Mucosa of descending colon (tissue), 3 donors: Measurements from ENCODE around the gene SLC1A1. TPM values are rescaled to one million over a fixed set of nuclear protein-coding genes. Genes with fewer than 3 reads are reported as not detected.

Source experiments
- ATAC-seq: fragments of 200-7000 bp; cut with Tn5 transposase; one replicate; pipeline ENCODE4 v1.9.1; 2020; ENCODE audit warnings: mild to moderate bottlenecking, moderate library complexity
- DNase-seq, 3 donors: peaks; one replicate each; pipeline ENCODE4 v3.0.0-alpha.2; 2020
- H3K36me3 ChIP-seq: fragments of 200-600 bp; one replicate; pipeline ENCODE4 v1.8.0; 2021; ENCODE audit warnings: low read depth, mild to moderate bottlenecking
- H3K4me1 ChIP-seq: fragments of 200-600 bp; one replicate; pipeline ENCODE4 v1.8.0; 2021; ENCODE audit warnings: low read depth, mild to moderate bottlenecking
- H3K4me3 ChIP-seq: fragments of 200-600 bp; one replicate; pipeline ENCODE4 v1.8.0; 2021; ENCODE audit warnings: mild to moderate bottlenecking
- H3K9me3 ChIP-seq: fragments of 200-600 bp; one replicate; pipeline ENCODE4 v1.8.0; 2021; ENCODE audit warnings: mild to moderate bottlenecking
- CTCF ChIP-seq: fragments of 200-600 bp; IDR thresholded peaks from one replicate; pipeline ENCODE4 v1.8.0; 2022; ENCODE audit warnings: antibody characterized with exemption, mild to moderate bottlenecking
- intact Hi-C, 2 donors: fragments of 100-400 bp; cut with DNase I in 1 of 2; cut with micrococcal nuclease in 1 of 2; formaldehyde crosslinking; loops; one replicate each; pipeline versions ENCODE4 v1.11.0 to v1.11.1; 2022; cut with DNase I, micrococcal nuclease
- long read RNA-seq, 2 donors: library from polyadenylated mRNA; unstranded; transcript quantifications; one replicate each; pipeline ENCODE4 v2.0.0, GENCODE V29; 2019 to 2021
- total RNA-seq, 3 donors: library from RNA; stranded (reverse); fragmentation: NEBNext Ultra II Directional in 2 of 3; extraction: Animal tissue kit (Norgen Biotek cat#: 25700) in 2 of 3; gene quantifications; one replicate each; pipeline versions ENCODE4 v1.2.1 to v1.2.4, GENCODE V29; 2021 to 2023
- donor health status: DM: no; HTN: no; CAD: no; lungs with moderate emphysema.
- donor health status: DM: no; HTN: no; CAD: no.
- donor health status: DM: no; HTN: yes; CAD: no.

SLC1A1 gene
- total RNA-seq: 10 to 100 TPM; 16.8 to 44.8 (median 37.0) TPM
- long read RNA-seq, donor 1, transcript SLC1A1-201 (12 exons, 3,722 nt): major isoform, 34 of 47 reads
- long read RNA-seq, donor 1, partial matches to known transcripts: 6 of 47 reads
- long read RNA-seq, donor 1, other reads (novel, unspliced or antisense): 7 of 47 reads
- long read RNA-seq, donor 2, transcript SLC1A1-201 (12 exons, 3,722 nt): major isoform, 18 of 25 reads
- long read RNA-seq, donor 2, partial matches to known transcripts: 2 of 25 reads
- long read RNA-seq, donor 2, other reads (novel, unspliced or antisense): 5 of 25 reads

GRCh38 chr9:4489919-4490704 is at the start of gene SLC1A1:
Gene SLC1A1 (plus strand): TSS chr9:4490468. CDS start chr9:4490680, 212 bp downstream.
- intact Hi-C loops: no loop called here
- H3K4me1 ChIP-seq: peaks cover 14% of the 10 kb centered on the region
- DNase-seq (peak; percentile 77 to 82 (median 82)), ATAC-seq (peak; percentile 92)
- no peaks in the 10 kb centered on the region for H3K36me3 ChIP-seq
- no peaks in the 10 kb centered on the region for H3K9me3 ChIP-seq
- no peak for TF ChIP-seq CTCF
- H3K4me3 ChIP-seq: peak within 1 kb of the TSS; percentile 29

GRCh38 chr9:4442806-4443205 is 47.5 kb upstream of the SLC1A1 start:
- intact Hi-C loops: no loop called here

GRCh38 chr9:4443439-4443838 is 46.8 kb upstream of the SLC1A1 start:
- intact Hi-C loops: no loop called here
- ATAC-seq: no peak

More at GRCh38 chr9:4442806-4443205, 47.5 kb upstream of the SLC1A1 start:
- H3K4me1 ChIP-seq: no peaks in the 10 kb centered on the region
- ATAC-seq (no peak), DNase-seq (no peak)
- H3K36me3 ChIP-seq: no peaks in the 10 kb centered on the region
- H3K9me3 ChIP-seq: no peaks in the 10 kb centered on the region
- no peak for TF ChIP-seq CTCF
- H3K4me3 ChIP-seq: no peak overlapping the region

GRCh38 chr9:4461437-4461836 is 28.8 kb upstream of the SLC1A1 start:
- Histone ChIP-seq H3K4me1 (no peaks in the 10 kb centered on the region), H3K9me3 (no peaks in the 10 kb centered on the region), H3K4me3 (no peak overlapping the region), H3K36me3 (no peaks in the 10 kb centered on the region)
- no peak for ATAC-seq
- DNase-seq: no peak
- TF ChIP-seq CTCF: no peak
- intact Hi-C loops: no loop called here

More at GRCh38 chr9:4443439-4443838, 46.8 kb upstream of the SLC1A1 start:
- no peak for DNase-seq
- H3K36me3 ChIP-seq: no peaks in the 10 kb centered on the region
- no peaks in the 10 kb centered on the region for H3K9me3 ChIP-seq
- TF ChIP-seq CTCF: no peak
- H3K4me3 ChIP-seq: no peak overlapping the region
- H3K4me1 ChIP-seq: no peaks in the 10 kb centered on the region

- no peaks in the 10 kb centered on the region for H3K4me1 ChIP-seq
- H3K9me3 ChIP-seq: no peaks in the 10 kb centered on the region
- no peak for TF ChIP-seq CTCF
- DNase-seq (no peak), ATAC-seq (no peak)
- H3K36me3 ChIP-seq: no peaks in the 10 kb centered on the region
- no peak overlapping the region for H3K4me3 ChIP-seq
- intact Hi-C loops: no loop called here
Observed at GRCh38 chr9:4463824-4464223, 26.4 kb upstream of the SLC1A1 start.
